Stimulated activated CD4-positive, alpha-beta T cell treated with anti-CD3 and anti-CD28 coated beads, Interleukin-15, amount 100 ng/mL, for 1 hour (primary cell): ENCODE measurements around the gene ACSS3.
"Not testable (repeated sequence)": the region's sequence is repeated elsewhere in the genome, so short reads cannot be mapped to it uniquely, and the experiment has no call there.

Experiments used
- DNase-seq, 2 donors: peaks; one replicate each; pipeline ENCODE4 v3.0.0-alpha.2; 2020; ENCODE audit warnings: low read depth in 1 of 2, low spot score in 1 of 2

The ACSS3 gene

DNA sequence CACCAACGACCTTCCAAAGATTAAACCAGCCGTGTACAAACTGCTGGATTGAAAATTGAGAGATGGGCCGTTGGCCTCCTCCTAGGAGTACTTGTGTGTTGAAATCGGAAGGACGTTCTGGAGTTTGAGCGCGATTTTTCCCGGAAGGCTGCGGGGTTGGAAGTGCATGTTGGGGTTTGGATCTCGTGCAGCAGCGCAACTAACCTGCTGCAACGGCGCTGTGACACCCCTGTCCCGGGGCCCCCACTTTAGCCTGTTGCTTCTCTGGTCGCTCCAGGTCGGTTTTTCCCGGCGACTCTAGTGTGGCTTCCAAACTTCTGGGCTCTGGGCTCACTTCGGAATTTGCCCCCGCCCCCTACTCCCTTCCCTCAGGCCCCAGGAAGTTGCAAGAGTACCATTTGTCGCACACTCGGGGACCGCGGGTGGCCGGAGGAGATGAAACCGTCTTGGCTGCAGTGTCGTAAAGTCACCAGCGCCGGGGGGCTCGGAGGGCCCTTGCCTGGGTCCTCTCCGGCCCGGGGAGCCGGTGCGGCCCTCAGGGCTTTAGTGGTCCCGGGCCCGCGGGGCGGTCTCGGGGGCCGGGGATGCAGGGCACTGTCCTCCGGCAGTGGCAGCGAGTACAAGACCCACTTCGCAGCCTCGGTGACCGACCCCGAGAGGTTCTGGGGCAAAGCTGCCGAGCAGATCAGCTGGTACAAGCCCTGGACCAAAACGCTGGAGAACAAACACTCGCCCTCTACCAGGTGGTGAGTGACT, at the start of gene ACSS3:
Gene ACSS3, plus strand, starts transcription at position 394 of the 756 bp plus-strand sequence. Its CDS starts 42 bp downstream, at position 436.
- no peak for DNase-seq

- DNase-seq, result no peak
Observed at GRCh38 chr12:81034926-81035325, 43.0 kb upstream of the ACSS3 start.

GRCh38 chr12:81039231-81039630, 38.6 kb upstream of the ACSS3 start:
- DNase-seq, result no peak

DNA sequence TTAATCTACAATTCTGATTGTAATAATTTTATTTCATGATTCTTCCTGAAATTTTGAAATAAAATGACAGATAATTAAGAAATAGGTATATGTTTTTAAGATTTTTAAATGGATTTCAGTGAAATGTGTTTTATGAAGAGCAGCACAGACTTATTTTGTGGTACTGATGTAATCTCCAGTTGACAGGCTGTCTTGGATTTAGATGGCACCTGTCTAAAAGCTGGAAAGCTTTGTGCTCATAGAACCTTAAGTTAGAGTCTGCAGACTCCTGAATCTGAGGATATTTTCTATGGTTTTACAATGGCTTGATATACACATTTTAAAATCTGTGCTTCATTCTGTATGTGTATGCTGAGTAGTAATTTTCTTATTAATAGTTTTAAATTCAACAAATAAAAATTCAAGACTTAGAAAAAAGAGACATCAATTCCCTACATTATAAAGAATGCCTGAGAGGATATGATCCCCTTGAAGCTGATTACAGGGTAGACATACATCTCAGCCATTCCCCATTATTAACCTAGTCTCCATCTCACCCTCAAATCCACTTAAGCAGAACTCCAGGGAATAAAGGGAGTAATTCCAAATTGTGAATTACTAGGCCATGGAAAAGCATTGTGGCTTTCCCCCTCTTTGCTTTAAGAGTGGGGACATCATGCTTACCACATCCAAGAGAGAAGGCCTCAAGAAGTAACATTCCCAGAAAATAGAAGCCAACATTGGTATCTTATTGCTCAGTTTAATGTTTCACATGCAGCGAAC, 33.7 kb upstream of the ACSS3 start:
- DNase-seq, result no peak

DNA sequence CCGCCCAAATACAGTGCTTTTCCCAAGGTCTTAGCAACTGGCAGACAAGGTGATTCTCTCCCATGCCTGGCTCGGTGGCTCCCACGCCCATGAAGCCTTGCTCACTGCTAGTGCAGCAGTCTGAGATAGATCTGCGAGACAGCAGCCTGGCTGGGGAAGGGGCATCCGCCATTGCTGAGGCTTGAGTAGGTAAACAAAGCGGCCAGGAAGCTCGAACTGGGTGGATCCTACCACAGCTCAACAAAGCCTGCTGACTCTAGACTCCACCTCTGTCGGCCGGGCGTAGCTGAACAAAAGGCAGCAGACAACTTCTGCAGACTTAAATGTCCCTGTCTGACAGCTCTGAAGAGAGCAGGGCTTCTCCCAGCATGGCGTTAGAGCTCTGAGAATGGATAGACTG, 12.9 kb upstream of the ACSS3 start:
- not testable (repeated sequence) for DNase-seq

GRCh38 chr12:81070846-81071245, 7.0 kb upstream of the ACSS3 start:
- no peak for DNase-seq

DNA sequence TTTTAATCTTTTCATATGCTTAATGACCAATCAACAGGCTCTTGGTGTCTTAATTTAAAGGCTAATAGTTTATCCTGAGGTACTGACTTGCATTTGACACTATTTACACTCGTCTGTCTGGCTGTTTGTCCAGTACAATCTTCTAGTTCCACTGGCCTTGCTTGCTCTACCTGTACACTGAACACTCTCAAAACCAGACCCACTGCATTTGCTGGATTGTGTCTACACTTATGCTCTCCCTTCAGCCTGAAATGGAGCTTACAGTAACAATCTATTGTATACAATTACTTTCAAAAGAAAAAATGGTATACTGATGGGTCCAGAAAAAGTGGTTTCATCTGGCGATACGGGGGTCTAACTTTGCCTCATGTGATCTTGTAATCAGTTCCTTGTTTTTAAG, 2.3 kb upstream of the ACSS3 start:
- DNase-seq, result no peak

GRCh38 chr12:81077329-81077685, 572 bp upstream of the ACSS3 start:
- DNase-seq, result no peak

DNA sequence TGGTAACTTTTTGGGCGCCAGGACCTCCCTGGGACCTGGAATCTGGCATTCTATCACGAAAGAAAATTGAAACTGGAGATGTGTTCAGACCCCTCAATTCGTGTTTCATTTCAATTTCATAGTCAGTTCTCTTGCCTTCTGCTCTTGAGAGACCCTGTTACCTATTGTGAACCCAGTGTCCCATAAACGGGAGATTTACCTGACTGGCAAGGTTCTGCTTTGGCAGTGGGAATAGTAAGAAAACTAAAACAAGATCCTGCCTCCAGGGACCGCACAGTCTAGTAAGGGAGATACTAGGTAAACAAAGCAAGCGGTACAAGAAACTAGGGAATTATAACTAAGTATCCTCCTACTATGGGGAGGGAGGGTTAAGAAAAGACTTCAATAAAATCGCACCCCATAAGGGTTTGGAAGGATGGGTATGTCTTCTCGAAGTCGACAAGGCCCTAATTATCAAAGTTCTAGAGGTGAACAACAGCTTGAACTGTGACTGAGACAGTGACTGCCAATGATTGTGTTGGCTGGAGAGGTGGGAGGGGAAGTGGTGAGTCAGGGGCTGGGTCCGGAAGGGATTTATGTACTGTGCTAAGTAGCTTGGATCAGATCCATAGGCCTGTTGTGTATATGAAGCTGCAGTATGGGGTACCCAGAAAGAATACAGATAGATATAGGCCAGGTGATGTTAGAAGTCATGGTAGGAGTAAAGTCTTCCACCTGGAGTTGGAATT, 754 bp downstream of the ACSS3 start:
- no peak for DNase-seq

DNA sequence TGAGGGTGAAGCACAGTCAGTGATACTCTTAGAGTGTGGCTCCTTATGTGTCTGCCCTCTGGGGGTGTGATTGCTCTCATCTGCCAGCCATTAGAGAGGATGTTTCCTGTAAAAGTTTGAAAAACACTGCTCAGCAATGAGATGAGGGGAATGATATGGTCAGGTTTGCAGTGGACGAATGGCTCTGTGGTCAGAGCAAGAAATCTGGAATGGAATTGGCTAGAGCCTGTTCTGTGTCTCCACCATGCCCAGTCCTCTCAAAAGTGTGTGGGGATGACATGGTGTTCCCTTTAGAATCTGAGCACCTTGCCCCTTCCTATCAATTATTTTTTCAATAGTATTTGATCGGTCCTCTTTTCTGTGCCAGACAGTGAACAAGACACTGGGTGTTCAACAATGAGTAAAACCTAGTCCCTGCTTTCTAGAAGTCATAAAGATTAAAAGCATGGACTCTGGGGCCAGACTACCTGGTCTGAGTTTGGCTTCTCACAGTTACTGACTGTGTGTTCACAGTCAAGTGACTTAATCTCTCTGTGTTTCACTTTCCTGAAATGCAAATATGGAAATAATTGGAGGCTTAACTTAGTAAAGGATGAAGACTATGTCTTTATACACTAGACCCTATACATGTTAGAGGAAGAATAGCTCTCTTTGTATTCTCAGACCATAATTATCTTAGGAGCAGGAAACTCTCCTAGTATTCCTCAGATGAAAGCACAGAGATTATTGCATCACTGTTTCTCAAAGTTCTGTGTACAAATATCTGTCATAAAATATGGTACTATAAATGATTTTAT, 1.6 kb downstream of the ACSS3 start:
- no peak for DNase-seq

DNA sequence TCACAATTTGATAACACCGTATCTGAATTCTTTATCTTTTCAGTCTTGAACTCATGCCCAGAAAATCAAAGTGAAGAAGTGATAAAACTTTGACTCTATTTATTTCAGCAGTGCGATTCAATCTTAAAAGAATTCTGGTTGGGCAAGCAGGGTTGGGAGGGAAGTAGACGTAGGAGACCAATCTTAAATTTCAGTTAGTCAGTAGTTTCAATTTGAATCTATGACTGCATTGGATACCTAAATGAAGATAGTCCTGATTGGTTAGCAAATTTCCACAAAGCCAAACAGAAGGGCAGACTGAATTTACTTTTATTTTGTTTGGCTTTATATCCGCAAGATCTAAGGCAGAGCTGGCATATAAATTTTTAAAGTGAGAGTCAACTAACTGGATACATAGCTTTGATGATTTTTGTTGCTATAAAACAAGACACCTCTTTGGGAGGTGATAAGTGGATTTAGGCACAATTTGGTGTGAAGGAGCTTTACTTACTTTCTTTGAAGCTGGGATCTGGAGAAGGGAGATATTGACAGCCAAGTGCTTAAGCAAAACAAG, 2.6 kb downstream of the ACSS3 start:
- DNase-seq, result no peak

DNA sequence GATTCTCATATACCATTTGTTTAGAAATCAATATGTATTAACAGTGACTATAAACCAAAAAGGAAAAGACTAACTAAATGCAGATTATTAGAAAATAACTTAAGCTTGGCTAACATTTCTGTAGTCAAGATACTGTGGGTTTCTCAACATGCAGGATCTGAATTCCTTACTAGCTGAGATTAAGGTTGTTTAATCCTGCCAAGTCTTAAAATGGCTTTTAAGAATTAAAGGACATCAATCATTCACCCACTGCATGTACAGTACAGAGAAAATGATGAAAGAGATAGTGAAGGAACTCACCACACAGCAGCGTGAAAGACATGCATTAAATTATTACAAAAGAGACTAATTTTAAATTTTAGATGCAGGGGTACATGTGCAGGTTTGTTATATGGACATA, 3.8 kb downstream of the ACSS3 start:
- no peak for DNase-seq

- DNase-seq, result no peak
Observed at GRCh38 chr12:81083018-81083417, 5.1 kb downstream of the ACSS3 start.

- no peak for DNase-seq
Observed at GRCh38 chr12:81083906-81084513, 6.1 kb downstream of the ACSS3 start.

- no peak for DNase-seq
Observed at GRCh38 chr12:81084811-81085350, 7.0 kb downstream of the ACSS3 start.

DNA sequence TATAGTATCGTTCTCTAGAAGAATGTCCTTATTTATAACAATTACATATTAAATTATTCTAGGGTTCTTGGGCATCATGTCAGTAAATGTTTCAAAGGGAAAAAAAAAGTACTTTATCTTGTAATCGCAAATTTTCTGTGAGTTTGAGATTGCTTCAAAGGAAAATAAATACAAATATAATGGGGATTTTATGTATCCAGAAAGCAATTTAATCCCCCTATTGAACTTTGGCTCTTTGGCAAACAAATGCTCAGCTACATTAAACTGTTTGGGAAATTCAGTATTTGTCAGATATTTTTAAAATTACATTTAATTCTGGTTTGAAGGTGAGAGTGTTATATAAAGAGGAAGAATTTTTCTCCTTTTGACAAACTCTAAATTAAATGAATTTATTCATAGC, 8.0 kb downstream of the ACSS3 start:
- DNase-seq, result no peak

- no peak for DNase-seq
Observed at GRCh38 chr12:81086342-81086741, 8.5 kb downstream of the ACSS3 start.

DNA sequence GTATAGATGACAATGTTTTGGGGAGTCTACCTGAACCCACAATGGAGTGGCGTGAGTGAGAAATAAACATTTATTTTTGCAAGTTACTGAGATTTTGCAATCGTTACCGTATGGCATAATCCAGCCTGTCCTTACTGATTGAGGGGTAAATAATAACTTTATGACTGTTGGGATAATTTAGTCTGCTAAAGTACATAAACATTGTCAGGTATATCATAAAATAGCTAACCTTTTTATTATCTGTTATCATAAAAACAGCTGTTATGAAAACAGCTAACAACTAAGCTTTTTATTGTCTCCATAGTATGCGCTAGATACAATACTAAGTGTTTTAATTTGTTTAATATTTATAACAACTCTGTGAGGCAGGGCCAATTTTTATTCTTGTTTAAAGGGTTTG, 10.3 kb downstream of the ACSS3 start:
- no peak for DNase-seq

DNA sequence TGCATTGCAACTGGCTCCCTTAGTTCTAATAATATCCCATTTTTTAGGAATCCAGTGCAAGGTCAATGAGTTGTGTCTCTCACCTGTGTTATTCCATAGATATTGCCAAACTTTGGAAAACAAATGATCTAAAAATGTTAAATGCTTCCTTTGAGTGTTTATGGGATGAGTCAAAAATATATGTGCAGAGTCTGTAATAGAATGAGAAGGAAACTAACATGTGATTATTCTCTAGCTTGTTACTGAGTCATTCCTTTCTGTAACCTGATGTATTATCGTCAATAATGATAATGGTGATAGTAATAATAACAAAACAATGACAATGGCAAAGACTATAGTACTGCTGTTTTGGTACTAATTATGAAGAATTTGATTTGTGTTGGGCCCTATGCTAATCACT, 11.5 kb downstream of the ACSS3 start:
- DNase-seq, result no peak

DNA sequence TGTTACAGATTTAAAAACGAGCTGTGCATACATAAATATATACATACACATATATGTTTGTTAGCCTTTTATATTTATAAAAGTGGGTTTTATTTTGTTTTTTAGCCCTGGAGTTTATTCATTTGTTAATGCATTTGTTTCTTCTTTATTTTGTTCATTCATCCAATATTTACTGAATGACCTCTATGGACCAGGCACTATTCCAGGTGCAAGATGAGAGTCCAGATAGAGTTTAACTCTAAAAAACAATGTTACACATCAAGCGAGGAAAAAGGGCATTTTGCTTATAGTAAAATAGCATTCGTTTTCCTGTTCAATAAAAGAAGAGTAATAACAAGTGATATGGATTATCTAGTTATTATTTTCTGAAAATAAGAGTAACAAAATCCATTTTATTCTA, 14.2 kb downstream of the ACSS3 start:
- DNase-seq, result no peak
